NCI-H1092 (cell line): ENCODE measurements around the gene HS6ST3.
A peak's percentile ranks its signal among the peaks of the same experiment; 100 is the strongest.
"Not testable (repeated sequence)": the region's sequence is repeated elsewhere in the genome, so short reads cannot be mapped to it uniquely, and the experiment has no call there.

Experiments used
- DNase-seq: peaks from one replicate; lab custom pipeline; 2025; lab: John Stamatoyannopoulos, UW

Gene HS6ST3

GRCh38 chr13:96444676-96445075, 354.8 kb downstream of the HS6ST3 start:
- DNase-seq = no peak

- DNase-seq = no peak
These were observed 360.0 kb downstream of the HS6ST3 start for GRCh38 chr13:96449920-96450319.

GRCh38 chr13:96450326-96451020, 360.6 kb downstream of the HS6ST3 start:
- DNase-seq = no peak

GRCh38 chr13:96454466-96454865, 364.6 kb downstream of the HS6ST3 start:
- DNase-seq = no peak

- DNase-seq = peak; percentile 15
These were observed 370.7 kb downstream of the HS6ST3 start for GRCh38 chr13:96460609-96461008.

GRCh38 chr13:96473526-96474180, 383.7 kb downstream of the HS6ST3 start:
- no peak for DNase-seq

GRCh38 chr13:96474181-96474557, 384.3 kb downstream of the HS6ST3 start:
- DNase-seq = no peak

- DNase-seq = no peak
These were observed 385.2 kb downstream of the HS6ST3 start for GRCh38 chr13:96475103-96475502.

- DNase-seq = no peak
These were observed 391.6 kb downstream of the HS6ST3 start for GRCh38 chr13:96481482-96481881.

- DNase-seq = no peak
These were observed 400.6 kb downstream of the HS6ST3 start for GRCh38 chr13:96490496-96490989.

- no peak for DNase-seq
These were observed 401.2 kb downstream of the HS6ST3 start for GRCh38 chr13:96491103-96491502.

- no peak for DNase-seq
These were observed 402.9 kb downstream of the HS6ST3 start for GRCh38 chr13:96492766-96493165.

GRCh38 chr13:96499656-96500055, 409.7 kb downstream of the HS6ST3 start:
- DNase-seq = no peak

GRCh38 chr13:96500953-96501352, 411.0 kb downstream of the HS6ST3 start:
- DNase-seq = no peak

GRCh38 chr13:96503481-96503880, 413.6 kb downstream of the HS6ST3 start:
- DNase-seq = no peak

GRCh38 chr13:96511587-96511986, 421.7 kb downstream of the HS6ST3 start:
- DNase-seq = no peak

GRCh38 chr13:96519380-96519779, 429.5 kb downstream of the HS6ST3 start:
- no peak for DNase-seq

- DNase-seq = not testable (repeated sequence)
These were observed 434.6 kb downstream of the HS6ST3 start for GRCh38 chr13:96524398-96525020.

- DNase-seq = no peak
These were observed 435.8 kb downstream of the HS6ST3 start for GRCh38 chr13:96525715-96526114.

- DNase-seq = no peak
These were observed 437.6 kb downstream of the HS6ST3 start for GRCh38 chr13:96527497-96527896.

GRCh38 chr13:96532804-96533203, 442.9 kb downstream of the HS6ST3 start:
- DNase-seq = no peak

GRCh38 chr13:96533408-96533807, 443.5 kb downstream of the HS6ST3 start:
- DNase-seq = no peak

- no peak for DNase-seq
These were observed 449.9 kb downstream of the HS6ST3 start for GRCh38 chr13:96539791-96540190.
